Skeletal muscle tissue (tissue), 5 donors: ENCODE measurements around the gene NCOA3. TPM values are rescaled to one million over a fixed set of nuclear protein-coding genes. Genes with fewer than 3 reads are reported as not detected.

Experiments used
- H3K27ac ChIP-seq: one replicate; pipeline ENCODE4 v1.7.0; 2013; ENCODE audit warnings: mild to moderate bottlenecking, low read depth, low read length, inconsistent platforms
- H3K27me3 ChIP-seq, 3 donors: one replicate each; pipeline ENCODE4 v1.7.0; 2013; ENCODE audit warnings: low read length in 3 of 3; ENCODE audit not compliant: control insufficient read depth in 3 of 3, insufficient read depth in 3 of 3
- H3K36me3 ChIP-seq, 3 donors: one replicate each; pipeline ENCODE4 v1.7.0; 2013; ENCODE audit warnings: low read length in 3 of 3; ENCODE audit not compliant: control insufficient read depth in 3 of 3, insufficient read depth in 3 of 3
- H3K4me1 ChIP-seq, 3 donors: one replicate each; pipeline ENCODE4 v1.7.0; 2013; ENCODE audit warnings: low read length in 3 of 3, mild to moderate bottlenecking in 3 of 3; ENCODE audit not compliant: control insufficient read depth in 3 of 3, insufficient read depth in 3 of 3
- H3K4me3 ChIP-seq, 3 donors: one replicate each; pipeline ENCODE4 v1.7.0; 2013; ENCODE audit warnings: low read length in 3 of 3
- H3K9ac ChIP-seq, 3 donors: one replicate each; pipeline ENCODE4 v1.7.0; 2013; ENCODE audit warnings: low read length in 3 of 3, mild to moderate bottlenecking in 3 of 3, moderate library complexity in 2 of 3, low read depth in 1 of 3
- H3K9me3 ChIP-seq, 3 donors: one replicate each; pipeline ENCODE4 v1.7.0; 2013; ENCODE audit warnings: low read length in 3 of 3; ENCODE audit not compliant: control insufficient read depth in 3 of 3
- small RNA-seq: library from RNA; depleted of rRNA; stranded (forward); fragments of <200 nt; gene quantifications from one replicate; pipeline ENCODE3, GENCODE V24; 2014
- total RNA-seq: library from RNA; depleted of rRNA; stranded (reverse); fragments of >200 nt; gene quantifications from one replicate; pipeline ENCODE4 v1.2.3, GENCODE V29; 2014
- donor health status: Osteomylitis.

Gene NCOA3
- total RNA-seq, 1 donor from 2014 or later = 25.6 TPM

GRCh38 chr20:47705497-47705856 lies 203.8 kb downstream of the NCOA3 start:
- Histone ChIP-seq H3K9ac (no peak overlapping the region), H3K27ac (no peak overlapping the region), H3K4me3 (no peak overlapping the region), H3K27me3 (peaks cover 6 to 13% (median 12%) of the 10 kb centered on the region in 3 donors), H3K4me1 (peaks cover 2 to 12% (median 6%) of the 10 kb centered on the region in 3 donors), H3K9me3 (no peaks in the 10 kb centered on the region), H3K36me3 (no peaks in the 10 kb centered on the region)

- no peaks in the 10 kb centered on the region for H3K9me3 ChIP-seq
- H3K4me1 ChIP-seq = peaks cover 4 to 12% (median 9%) of the 10 kb centered on the region in 3 donors
- peaks cover 8 to 21% (median 16%) of the 10 kb centered on the region in 3 donors for H3K27me3 ChIP-seq
- no peak overlapping the region for H3K9ac ChIP-seq
- no peaks in the 10 kb centered on the region for H3K36me3 ChIP-seq
- no peak overlapping the region for H3K27ac ChIP-seq
- no peak overlapping the region for H3K4me3 ChIP-seq
Measured at GRCh38 chr20:47706345-47706744, 204.7 kb downstream of the NCOA3 start.

Small RNA genes lying within 50 kb of the gene (small RNA-seq; reads per million reads assigned to genes)
- gene RNU6-497P = not detected
- gene RNU6-563P = not detected

Other genes starting within 250 kb of the NCOA3 start
- 13.6 TPM for gene ZMYND8, start 145.2 kb upstream of the NCOA3 start, total RNA-seq